Dermis microvascular lymphatic vessel endothelial cell (primary cell): ENCODE results near the gene FBXW11. TPM values are rescaled to one million over a fixed set of nuclear protein-coding genes. Genes with fewer than 3 reads are reported as not detected.
"Not testable (repeated sequence)": the region's sequence is repeated elsewhere in the genome, so short reads cannot be mapped to it uniquely, and the experiment has no call there.

ENCODE experiments used
- DNase-seq, 2 donors: peaks; one replicate each; pipeline versions ENCODE4 v3.0.0 to v3.0.0-alpha.2; 2010; ENCODE audit warnings: low read depth in 2 of 2
- total RNA-seq: library from RNA; depleted of rRNA; stranded (reverse); fragments of >200 nt; gene quantifications from 2 replicates; pipeline ENCODE4 v1.2.1, GENCODE V29; 2014

Gene FBXW11
- total RNA-seq, 1 donor from 2014 or later: 58.0 TPM

GRCh38 chr5:171955761-171956160, 50.7 kb downstream of the FBXW11 start:
- no peak for DNase-seq

- peak; percentile 14 to 65 for DNase-seq
Observed at GRCh38 chr5:171954721-171955120, 51.7 kb downstream of the FBXW11 start.

- peak in 1 of 2 donors; percentile 31 for DNase-seq
Observed at GRCh38 chr5:171953860-171954701, 52.4 kb downstream of the FBXW11 start.

- no peak for DNase-seq
Observed at GRCh38 chr5:171952021-171952420, 54.4 kb downstream of the FBXW11 start.

GRCh38 chr5:171951218-171951617, 55.2 kb downstream of the FBXW11 start:
- no peak for DNase-seq

- no peak for DNase-seq
Observed at GRCh38 chr5:171946000-171946781, 60.2 kb downstream of the FBXW11 start.

GRCh38 chr5:171945476-171945875, 61.0 kb downstream of the FBXW11 start:
- DNase-seq: no peak

- DNase-seq: peak in 1 of 2 donors; percentile 19
Observed at GRCh38 chr5:171945066-171945465, 61.4 kb downstream of the FBXW11 start.

- DNase-seq: not testable (repeated sequence)
Observed at GRCh38 chr5:171942112-171942516, 64.3 kb downstream of the FBXW11 start.

GRCh38 chr5:171941675-171942074, 64.8 kb downstream of the FBXW11 start:
- not testable (repeated sequence) for DNase-seq

GRCh38 chr5:171941275-171941674, 65.2 kb downstream of the FBXW11 start:
- DNase-seq: not testable (repeated sequence)

- DNase-seq: no peak
Observed at GRCh38 chr5:171939951-171940350, 66.5 kb downstream of the FBXW11 start.

- no peak for DNase-seq
Observed at GRCh38 chr5:171938358-171938757, 68.1 kb downstream of the FBXW11 start.

GRCh38 chr5:171937351-171937750, 69.1 kb downstream of the FBXW11 start:
- no peak for DNase-seq

GRCh38 chr5:171934586-171934985, 71.9 kb downstream of the FBXW11 start:
- no peak for DNase-seq

- no peak for DNase-seq
Observed at GRCh38 chr5:171931163-171931562, 75.3 kb downstream of the FBXW11 start.

GRCh38 chr5:171927345-171927941, 79.0 kb downstream of the FBXW11 start:
- peak in 1 of 2 donors; percentile 7 for DNase-seq

- no peak for DNase-seq
Observed at GRCh38 chr5:171926311-171926710, 80.1 kb downstream of the FBXW11 start.

GRCh38 chr5:171924493-171925122, 81.8 kb downstream of the FBXW11 start:
- DNase-seq: no peak

- no peak for DNase-seq
Observed at GRCh38 chr5:171920765-171921391, 85.6 kb downstream of the FBXW11 start.

GRCh38 chr5:171915700-171916099, 90.7 kb downstream of the FBXW11 start:
- not testable (repeated sequence) for DNase-seq
